ENCODE measurements around the gene VWA8.

The VWA8 gene

GRCh38 chr13:41960637-41961465 is at the start of gene VWA8:
Gene VWA8 (minus strand): TSS chr13:41961109. CDS start chr13:41961015, 94 bp downstream.
- in situ Hi-C loops (cut with HindIII; ENCODE audit: low sequenced_read_pairs): no loop called here

- in situ Hi-C loops (cut with HindIII; ENCODE audit: low sequenced_read_pairs): no loop called here
These were observed 48.1 kb upstream of the VWA8 start for GRCh38 chr13:42009057-42009456.

GRCh38 chr13:42007844-42008243 is 46.9 kb upstream of the VWA8 start:
- in situ Hi-C loops (cut with HindIII; ENCODE audit: low sequenced_read_pairs): no loop called here

- in situ Hi-C loops (cut with HindIII; ENCODE audit: low sequenced_read_pairs): no loop called here
These were observed 41.2 kb upstream of the VWA8 start for GRCh38 chr13:42002066-42002465.

- in situ Hi-C loops (cut with HindIII; ENCODE audit: low sequenced_read_pairs): no loop called here
These were observed 40.7 kb upstream of the VWA8 start for GRCh38 chr13:42001580-42001979.

- in situ Hi-C loops (cut with HindIII; ENCODE audit: low sequenced_read_pairs): no loop called here
These were observed 39.9 kb upstream of the VWA8 start for GRCh38 chr13:42000846-42001245.

- in situ Hi-C loops (cut with HindIII; ENCODE audit: low sequenced_read_pairs): no loop called here
These were observed 36.5 kb upstream of the VWA8 start for GRCh38 chr13:41997396-41997795.

- in situ Hi-C loops (cut with HindIII; ENCODE audit: low sequenced_read_pairs): no loop called here
These were observed 35.0 kb upstream of the VWA8 start for GRCh38 chr13:41995946-41996345.

GRCh38 chr13:41995336-41995735 is 34.4 kb upstream of the VWA8 start:
- in situ Hi-C loops (cut with HindIII; ENCODE audit: low sequenced_read_pairs): no loop called here

- in situ Hi-C loops (cut with HindIII; ENCODE audit: low sequenced_read_pairs): no loop called here
These were observed 33.8 kb upstream of the VWA8 start for GRCh38 chr13:41994696-41995095.

- in situ Hi-C loops (cut with HindIII; ENCODE audit: low sequenced_read_pairs): no loop called here
These were observed 31.0 kb upstream of the VWA8 start for GRCh38 chr13:41991936-41992335.

- in situ Hi-C loops (cut with HindIII; ENCODE audit: low sequenced_read_pairs): no loop called here
These were observed 27.3 kb upstream of the VWA8 start for GRCh38 chr13:41988244-41988643.

GRCh38 chr13:41985788-41986508 is 25.0 kb upstream of the VWA8 start:
- in situ Hi-C loops (cut with HindIII; ENCODE audit: low sequenced_read_pairs): no loop called here

- in situ Hi-C loops (cut with HindIII; ENCODE audit: low sequenced_read_pairs): no loop called here
These were observed 21.2 kb upstream of the VWA8 start for GRCh38 chr13:41981951-41982715.

GRCh38 chr13:41978007-41978406 is 17.1 kb upstream of the VWA8 start:
- in situ Hi-C loops (cut with HindIII; ENCODE audit: low sequenced_read_pairs): no loop called here

GRCh38 chr13:41976476-41976875 is 15.6 kb upstream of the VWA8 start:
- in situ Hi-C loops (cut with HindIII; ENCODE audit: low sequenced_read_pairs): no loop called here

- in situ Hi-C loops (cut with HindIII; ENCODE audit: low sequenced_read_pairs): no loop called here
These were observed 13.5 kb upstream of the VWA8 start for GRCh38 chr13:41974262-41974900.

- in situ Hi-C loops (cut with HindIII; ENCODE audit: low sequenced_read_pairs): no loop called here
These were observed 12.4 kb upstream of the VWA8 start for GRCh38 chr13:41973247-41973741.

- in situ Hi-C loops (cut with HindIII; ENCODE audit: low sequenced_read_pairs): no loop called here
These were observed 10.9 kb upstream of the VWA8 start for GRCh38 chr13:41971848-41972247.

GRCh38 chr13:41970918-41971317 is 10.0 kb upstream of the VWA8 start:
- in situ Hi-C loops (cut with HindIII; ENCODE audit: low sequenced_read_pairs): no loop called here

GRCh38 chr13:41970022-41970421 is 9.1 kb upstream of the VWA8 start:
- in situ Hi-C loops (cut with HindIII; ENCODE audit: low sequenced_read_pairs): no loop called here

Measured in endothelial cell of hepatic sinusoid (primary cell).